ENCODE measurements around the gene UMPS. TPM values are rescaled to one million over a fixed set of nuclear protein-coding genes. Genes with fewer than 3 reads are reported as not detected.

Gene UMPS
- 10 to 100 TPM; 18.8 to 32.4 TPM for total RNA-seq
- polyA plus RNA-seq (ENCODE audit: insufficient read length in 6 of 6): 10 to 100 TPM; 34.5 to 42.0 (median 38.9) TPM
- long read RNA-seq, donor 1, full-length matches to known transcripts: 16 of 38 reads
- long read RNA-seq, donor 1, partial matches to known transcripts: 22 of 38 reads
- long read RNA-seq, donor 1, other reads (novel, unspliced or antisense): 0 of 38 reads
- long read RNA-seq, donor 2, full-length matches to known transcripts: 18 of 23 reads
- long read RNA-seq, donor 2, partial matches to known transcripts: 5 of 23 reads
- long read RNA-seq, donor 2, other reads (novel, unspliced or antisense): 0 of 23 reads
- long read RNA-seq, donor 3, full-length matches to known transcripts: 13 of 28 reads
- long read RNA-seq, donor 3, partial matches to known transcripts: 15 of 28 reads
- long read RNA-seq, donor 3, other reads (novel, unspliced or antisense): 0 of 28 reads
- long read RNA-seq, donor 4, full-length matches to known transcripts: 12 of 14 reads
- long read RNA-seq, donor 4, partial matches to known transcripts: 1 of 14 reads
- long read RNA-seq, donor 4, other reads (novel, unspliced or antisense): 1 of 14 reads
- long read RNA-seq, donor 5, full-length matches to known transcripts: 7 of 19 reads
- long read RNA-seq, donor 5, partial matches to known transcripts: 12 of 19 reads
- long read RNA-seq, donor 5, other reads (novel, unspliced or antisense): 0 of 19 reads
- long read RNA-seq, donor 6, full-length matches to known transcripts: 9 of 27 reads
- long read RNA-seq, donor 6, partial matches to known transcripts: 18 of 27 reads
- long read RNA-seq, donor 6, other reads (novel, unspliced or antisense): 0 of 27 reads
- long read RNA-seq, donor 7, full-length matches to known transcripts: 6 of 25 reads
- long read RNA-seq, donor 7, partial matches to known transcripts: 19 of 25 reads
- long read RNA-seq, donor 7, other reads (novel, unspliced or antisense): 0 of 25 reads
- long read RNA-seq, donor 8, full-length matches to known transcripts: 12 of 30 reads
- long read RNA-seq, donor 8, partial matches to known transcripts: 18 of 30 reads
- long read RNA-seq, donor 8, other reads (novel, unspliced or antisense): 0 of 30 reads
- long read RNA-seq, donor 9: 0 reads
- long read RNA-seq, donor 10, full-length matches to known transcripts: 33 of 37 reads
- long read RNA-seq, donor 10, partial matches to known transcripts: 3 of 37 reads
- long read RNA-seq, donor 10, other reads (novel, unspliced or antisense): 1 of 37 reads
- long read RNA-seq, donor 11, full-length matches to known transcripts: 7 of 15 reads
- long read RNA-seq, donor 11, partial matches to known transcripts: 8 of 15 reads
- long read RNA-seq, donor 11, other reads (novel, unspliced or antisense): 0 of 15 reads
- long read RNA-seq, donor 12, full-length matches to known transcripts: 9 of 19 reads
- long read RNA-seq, donor 12, partial matches to known transcripts: 10 of 19 reads
- long read RNA-seq, donor 12, other reads (novel, unspliced or antisense): 0 of 19 reads

GRCh38 chr3:124730129-124730940 lies at the start of gene UMPS:
Gene UMPS, plus strand, starts transcription at chr3:124730452. Its CDS starts 20 bp downstream, at chr3:124730472.
- ATAC-seq: peak; percentile 99
- DNase-seq: peak; percentile 83 to 99 (median 92)
- H3K27ac ChIP-seq: peak within 1 kb of the TSS; percentile 41 to 75
- peaks cover 9 to 17% of the 10 kb centered on the region in 2 donors for H3K4me1 ChIP-seq
- intact Hi-C loops (cut with DNase I): no loop called here
- peaks cover 0 to 33% of the 10 kb centered on the region in 2 donors for H3K27me3 ChIP-seq
- H3K36me3 ChIP-seq: peaks cover 0 to 7% of the 10 kb centered on the region in 2 donors
- no peaks in the 10 kb centered on the region for H3K9me3 ChIP-seq
- TF ChIP-seq CTCF (IDR thresholded peaks at IDR 0.05): no peak
- H3K4me3 ChIP-seq: peak within 1 kb of the TSS; percentile 77 to 79

GRCh38 chr3:124680521-124680920 lies 49.7 kb upstream of the UMPS start:
- intact Hi-C loops (cut with DNase I): no loop called here
- TF ChIP-seq CTCF (IDR thresholded peaks at IDR 0.05): no peak
- no peaks in the 10 kb centered on the region for H3K4me1 ChIP-seq

GRCh38 chr3:124682263-124682662 lies 48.0 kb upstream of the UMPS start:
- intact Hi-C loops (cut with DNase I): no loop called here

More at GRCh38 chr3:124680521-124680920, 49.7 kb upstream of the UMPS start:
- no peak for ATAC-seq
- no peaks in the 10 kb centered on the region for H3K9me3 ChIP-seq
- H3K36me3 ChIP-seq: peaks cover 0 to 4% of the 10 kb centered on the region in 2 donors
- no peak for DNase-seq
- H3K27ac ChIP-seq: no peak overlapping the region
- no peak overlapping the region for H3K4me3 ChIP-seq
- H3K27me3 ChIP-seq: no peaks in the 10 kb centered on the region

More at GRCh38 chr3:124682263-124682662, 48.0 kb upstream of the UMPS start:
- peaks cover 0 to 4% of the 10 kb centered on the region in 2 donors for H3K36me3 ChIP-seq
- DNase-seq (no peak), ATAC-seq (no peak)
- TF ChIP-seq CTCF (IDR thresholded peaks at IDR 0.05): no peak
- H3K4me1 ChIP-seq: no peaks in the 10 kb centered on the region
- no peaks in the 10 kb centered on the region for H3K9me3 ChIP-seq
- H3K27ac ChIP-seq: no peak overlapping the region
- no peak overlapping the region for H3K4me3 ChIP-seq
- H3K27me3 ChIP-seq: no peaks in the 10 kb centered on the region
